Measurements from ENCODE around the gene TBC1D8.

Gene TBC1D8

DNA sequence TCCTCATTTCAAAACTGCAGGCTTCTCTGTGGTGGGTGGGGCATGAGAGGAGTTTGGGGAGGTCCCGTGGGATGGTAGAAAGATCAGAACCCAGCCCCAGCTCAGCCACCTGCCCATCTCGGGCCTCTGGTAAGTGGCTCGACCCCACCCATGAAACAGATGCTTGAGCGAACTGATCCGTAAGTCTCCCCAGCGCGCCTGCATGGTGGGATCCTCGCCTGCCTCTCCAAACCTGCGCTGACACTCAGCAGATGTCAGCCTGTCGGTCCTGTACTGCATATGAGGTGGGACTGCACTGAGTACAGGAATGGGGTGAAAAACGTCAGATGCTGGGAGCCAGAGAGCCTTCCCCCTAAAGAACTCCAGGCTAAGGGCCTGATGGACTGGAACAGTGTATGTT is 165.0 kb downstream of the TBC1D8 start:
- DNase-seq (ENCODE audit: insufficient read length), result no peak
- no peak for TF ChIP-seq POLR2A (IDR thresholded peaks at IDR 0.05; ENCODE audit: low read depth, low read length)
- no peak for FAIRE-seq

DNA sequence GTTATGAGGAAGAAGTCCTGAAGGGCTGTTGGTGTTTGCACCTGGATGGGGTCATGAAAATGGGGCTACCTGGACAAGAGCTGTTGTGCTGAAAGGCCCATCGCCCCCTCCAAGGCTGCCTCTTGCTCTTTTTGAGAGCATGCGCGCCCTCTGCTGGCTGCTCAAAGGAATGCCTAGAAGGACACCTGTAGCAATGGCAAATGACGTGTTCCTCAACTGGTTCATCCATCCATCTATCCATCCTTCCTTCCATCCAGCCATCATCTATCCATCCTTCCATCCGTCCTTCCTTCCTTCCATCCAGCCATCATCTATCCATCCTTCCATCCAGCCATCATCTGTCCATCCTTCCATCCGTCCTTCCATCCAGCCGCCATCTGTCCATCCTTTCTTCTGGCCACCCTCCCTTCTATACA is 166.3 kb downstream of the TBC1D8 start:
- no peak for TF ChIP-seq POLR2AphosphoS5 (IDR thresholded peaks at IDR 0.05; ENCODE audit: low read depth, low read length)
- no peak for TF ChIP-seq TAF1 (IDR thresholded peaks at IDR 0.05; ENCODE audit: borderline replicate concordance, low read depth, low read length)
- no peak for TF ChIP-seq POLR2A (IDR thresholded peaks at IDR 0.05; ENCODE audit: low read depth, low read length)
- DNase-seq (ENCODE audit: insufficient read length), result peak; percentile 53
- FAIRE-seq, result peak; percentile 91

DNA sequence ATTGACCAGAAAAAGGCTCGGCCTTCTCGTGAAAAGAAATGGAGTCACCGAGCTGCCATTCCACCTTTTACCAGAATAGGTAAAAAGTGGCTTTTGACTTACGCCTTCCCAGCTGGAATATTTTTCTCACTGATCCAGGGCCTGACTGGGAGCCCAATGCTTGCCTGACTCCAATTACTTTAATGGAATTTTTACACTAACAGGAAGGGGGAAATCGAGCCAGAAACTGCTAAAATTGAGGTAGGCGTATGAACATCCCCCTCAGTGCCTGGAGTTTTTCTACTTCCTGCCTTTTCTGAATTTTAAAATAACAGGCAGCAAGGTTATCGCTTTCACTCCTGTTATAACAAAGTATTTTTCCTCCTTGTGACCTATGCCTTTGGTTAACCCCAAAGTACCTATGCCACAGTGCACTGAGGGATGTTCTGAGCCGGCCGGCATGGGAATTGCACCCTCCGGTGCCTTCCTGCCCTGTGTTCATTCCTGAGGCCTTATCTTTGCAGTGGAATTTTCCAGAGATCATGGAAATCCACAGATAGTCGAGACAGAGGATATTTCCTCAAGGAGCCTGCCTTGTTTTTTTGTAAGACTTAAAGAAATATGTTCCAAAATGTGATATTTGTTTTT is 167.4 kb downstream of the TBC1D8 start:
- FAIRE-seq (no peak), DNase-seq (ENCODE audit: insufficient read length) (no peak)
- TF ChIP-seq POLR2AphosphoS5 (IDR thresholded peaks at IDR 0.05; ENCODE audit: low read depth, low read length) (no peak), TAF1 (IDR thresholded peaks at IDR 0.05; ENCODE audit: borderline replicate concordance, low read depth, low read length) (no peak), POLR2A (IDR thresholded peaks at IDR 0.05; ENCODE audit: low read depth, low read length) (no peak)

DNA sequence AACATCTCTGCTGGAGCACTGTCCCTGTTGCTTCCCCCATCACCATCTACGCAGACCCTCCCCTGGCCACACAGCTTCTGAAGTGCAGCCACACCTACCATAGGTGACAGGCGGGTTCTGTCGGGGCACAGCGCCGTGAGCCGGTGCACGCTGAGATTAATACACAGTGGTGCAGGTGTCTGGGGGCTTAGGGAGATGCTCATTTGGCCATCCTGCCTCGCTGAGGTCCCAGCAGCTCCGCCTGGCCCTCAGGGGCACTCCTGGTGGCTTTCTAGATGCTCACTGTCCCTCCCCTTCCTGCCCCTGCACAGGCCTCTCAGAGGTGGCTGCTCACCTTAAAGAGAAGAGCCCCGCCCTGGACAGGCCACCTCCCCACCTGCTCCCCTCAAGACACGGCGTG is 168.0 kb downstream of the TBC1D8 start:
- FAIRE-seq, result no peak
- TF ChIP-seq TAF1 (IDR thresholded peaks at IDR 0.05; ENCODE audit: borderline replicate concordance, low read depth, low read length) (no peak), POLR2A (IDR thresholded peaks at IDR 0.05; ENCODE audit: low read depth, low read length) (no peak), POLR2AphosphoS5 (IDR thresholded peaks at IDR 0.05; ENCODE audit: low read depth, low read length) (no peak)
- DNase-seq (ENCODE audit: insufficient read length), result no peak

DNA sequence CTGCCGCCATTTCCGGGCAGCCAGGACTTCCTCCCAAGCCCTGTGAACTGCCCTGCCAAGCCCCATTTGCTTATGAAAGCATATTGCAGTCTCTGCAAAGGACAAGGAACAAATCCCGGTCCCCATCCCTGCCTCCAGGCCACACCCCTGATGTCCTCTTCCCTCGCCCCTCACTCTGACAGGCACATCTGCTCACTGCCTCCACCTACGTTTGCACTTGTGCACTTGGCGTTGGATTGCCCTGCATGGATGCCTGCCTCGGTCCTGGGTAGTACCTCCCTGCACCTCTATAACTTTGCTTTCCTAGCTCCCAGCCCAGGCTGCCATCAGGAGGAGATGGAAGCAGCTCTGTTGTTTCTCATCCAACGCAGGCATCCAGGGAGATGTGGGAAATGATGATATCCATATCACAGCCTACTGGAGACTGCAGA is 168.7 kb downstream of the TBC1D8 start:
- FAIRE-seq (no peak), DNase-seq (ENCODE audit: insufficient read length) (no peak)
- TF ChIP-seq TAF1 (IDR thresholded peaks at IDR 0.05; ENCODE audit: borderline replicate concordance, low read depth, low read length), result no peak
- TF ChIP-seq POLR2AphosphoS5 (IDR thresholded peaks at IDR 0.05; ENCODE audit: low read depth, low read length), result no peak
- no peak for TF ChIP-seq POLR2A (IDR thresholded peaks at IDR 0.05; ENCODE audit: low read depth, low read length)

DNA sequence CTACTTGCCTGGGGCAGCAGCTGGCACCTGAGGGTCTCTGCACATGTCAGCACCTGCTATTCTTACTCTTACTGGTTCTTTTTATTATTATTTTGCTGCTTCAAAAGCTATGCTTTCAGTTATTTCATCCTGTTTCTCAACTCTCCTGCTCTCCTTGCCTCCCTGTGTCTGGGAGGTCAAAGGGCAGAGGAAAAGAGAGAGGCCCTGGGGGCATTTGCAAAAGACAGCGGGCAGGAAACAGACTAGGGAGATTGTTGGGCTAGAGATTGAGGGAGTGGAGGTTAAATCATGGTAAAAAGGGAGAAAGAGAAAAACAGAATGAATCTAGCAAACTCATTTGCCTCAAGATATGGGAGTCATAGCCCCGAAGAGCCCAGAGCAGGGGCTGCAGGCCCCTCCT is 170.2 kb downstream of the TBC1D8 start:
- TF ChIP-seq TAF1 (IDR thresholded peaks at IDR 0.05; ENCODE audit: borderline replicate concordance, low read depth, low read length) (no peak), POLR2A (IDR thresholded peaks at IDR 0.05; ENCODE audit: low read depth, low read length) (no peak), POLR2AphosphoS5 (IDR thresholded peaks at IDR 0.05; ENCODE audit: low read depth, low read length) (no peak)
- DNase-seq (ENCODE audit: insufficient read length), result no peak
- no peak for FAIRE-seq

DNA sequence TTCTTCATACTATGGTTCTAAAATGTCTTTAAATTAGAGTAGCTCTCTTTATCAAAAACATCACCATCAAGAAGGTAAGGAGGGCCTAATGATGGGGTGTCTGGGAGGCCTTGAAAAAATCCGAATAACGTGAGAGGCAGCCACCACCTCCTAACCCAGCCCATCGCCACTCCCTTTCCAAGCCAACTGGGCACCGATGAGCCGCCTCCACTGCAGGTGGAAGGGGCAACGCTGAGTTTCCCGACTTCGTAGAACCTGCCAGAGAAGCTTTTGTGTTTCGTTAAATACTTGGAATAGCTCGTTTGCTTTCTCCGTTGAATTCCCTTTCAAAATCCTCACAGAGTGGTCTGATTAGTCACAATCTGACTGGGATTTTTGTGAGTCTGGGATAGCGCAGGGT is 171.1 kb downstream of the TBC1D8 start:
- no peak for TF ChIP-seq POLR2A (IDR thresholded peaks at IDR 0.05; ENCODE audit: low read depth, low read length)
- no peak for TF ChIP-seq POLR2AphosphoS5 (IDR thresholded peaks at IDR 0.05; ENCODE audit: low read depth, low read length)
- no peak for TF ChIP-seq TAF1 (IDR thresholded peaks at IDR 0.05; ENCODE audit: borderline replicate concordance, low read depth, low read length)
- DNase-seq (ENCODE audit: insufficient read length), result no peak
- FAIRE-seq, result no peak

DNA sequence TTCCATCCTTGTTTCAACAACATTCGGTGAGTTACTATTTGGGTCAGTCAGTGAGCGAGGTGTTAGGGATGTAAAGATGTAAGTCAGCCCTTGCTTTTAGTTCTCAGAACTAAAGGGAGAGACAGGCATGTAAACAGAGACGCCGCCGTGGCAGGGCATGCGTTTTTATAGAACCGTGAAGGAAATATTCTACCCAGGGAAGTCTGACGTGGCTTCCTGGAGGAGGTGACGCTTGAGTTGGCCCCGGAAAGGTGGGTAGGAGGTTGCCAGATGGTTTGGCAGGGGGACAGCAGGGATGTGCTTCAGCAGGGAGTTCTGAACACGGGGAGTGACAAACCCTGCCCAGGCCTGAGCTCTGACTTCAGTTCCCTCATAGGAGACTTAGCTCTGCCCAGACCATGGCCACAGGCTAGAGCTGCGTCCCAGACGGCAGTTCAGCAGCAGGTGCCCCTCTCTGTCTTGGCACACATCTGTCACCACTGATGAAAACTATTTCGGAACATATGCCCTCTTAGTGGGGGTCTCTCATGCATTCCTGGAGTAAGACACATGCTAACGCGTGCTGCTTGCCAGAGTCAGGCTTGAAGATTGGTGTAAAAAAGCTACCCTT is 172.5 kb downstream of the TBC1D8 start:
- TF ChIP-seq POLR2A (IDR thresholded peaks at IDR 0.05; ENCODE audit: low read depth, low read length), result no peak
- no peak for TF ChIP-seq TAF1 (IDR thresholded peaks at IDR 0.05; ENCODE audit: borderline replicate concordance, low read depth, low read length)
- TF ChIP-seq POLR2AphosphoS5 (IDR thresholded peaks at IDR 0.05; ENCODE audit: low read depth, low read length), result no peak
- DNase-seq (ENCODE audit: insufficient read length) (no peak), FAIRE-seq (no peak)

DNA sequence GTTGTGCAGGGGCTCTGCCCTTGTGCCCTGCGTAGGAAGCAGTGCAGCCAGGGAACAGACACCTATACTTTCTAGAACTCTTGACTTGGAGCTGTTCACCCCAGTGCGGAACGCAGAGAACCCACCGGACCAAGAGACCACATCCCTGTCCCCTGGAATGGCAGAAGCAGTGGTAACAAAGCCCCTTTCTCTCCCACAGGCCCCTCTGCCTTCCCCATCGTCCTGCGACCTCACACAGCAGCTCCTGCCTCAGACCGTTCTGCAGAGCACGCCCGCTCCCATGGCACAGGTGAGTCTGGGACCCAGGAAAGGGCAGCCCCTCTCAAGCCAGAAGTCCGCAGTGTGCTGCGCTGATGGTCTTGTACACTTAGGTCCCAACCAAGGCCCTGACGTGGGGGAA is 173.7 kb downstream of the TBC1D8 start:
- no peak for FAIRE-seq
- TF ChIP-seq TAF1 (IDR thresholded peaks at IDR 0.05; ENCODE audit: borderline replicate concordance, low read depth, low read length) (no peak), POLR2AphosphoS5 (IDR thresholded peaks at IDR 0.05; ENCODE audit: low read depth, low read length) (no peak), POLR2A (IDR thresholded peaks at IDR 0.05; ENCODE audit: low read depth, low read length) (no peak)
- no peak for DNase-seq (ENCODE audit: insufficient read length)

DNA sequence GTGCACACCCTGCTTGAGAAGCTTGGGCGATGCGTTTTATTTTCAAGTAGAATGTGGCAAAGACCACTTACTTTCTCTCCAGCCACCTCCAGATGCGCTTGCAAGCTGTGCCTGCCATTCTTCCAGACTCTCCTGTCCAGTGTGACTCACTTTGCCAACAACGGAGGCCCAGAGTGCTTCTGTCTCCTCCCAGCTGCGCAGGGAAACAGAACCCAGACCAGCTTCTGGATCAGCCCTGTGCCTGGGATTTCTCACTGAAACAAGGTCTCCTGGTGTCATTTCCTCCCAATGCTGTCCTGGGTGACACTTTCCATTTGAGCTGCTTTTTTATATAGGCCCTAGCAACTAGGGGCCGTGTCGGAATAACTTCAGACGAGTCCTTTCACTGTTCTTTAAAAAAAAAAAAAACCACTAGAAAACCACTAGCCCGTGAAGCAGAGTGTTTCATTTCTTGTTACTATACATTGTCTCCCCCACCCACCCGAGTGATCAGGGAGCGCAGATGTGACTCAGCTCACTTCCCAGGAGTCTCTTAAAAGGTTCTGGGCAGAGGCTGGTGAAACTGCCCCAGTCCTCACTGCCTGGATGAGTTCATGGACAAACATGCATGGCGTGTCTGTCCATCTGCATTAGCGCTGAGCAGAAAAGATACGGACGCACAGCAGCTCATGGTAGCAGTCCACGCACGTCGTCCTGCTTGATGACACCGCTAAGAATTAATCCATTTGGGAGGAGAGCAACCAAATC is 174.4 kb downstream of the TBC1D8 start:
- TF ChIP-seq POLR2AphosphoS5 (IDR thresholded peaks at IDR 0.05; ENCODE audit: low read depth, low read length) (no peak), POLR2A (IDR thresholded peaks at IDR 0.05; ENCODE audit: low read depth, low read length) (no peak), TAF1 (IDR thresholded peaks at IDR 0.05; ENCODE audit: borderline replicate concordance, low read depth, low read length) (no peak)
- DNase-seq (ENCODE audit: insufficient read length) (peak; percentile 55), FAIRE-seq (peak; percentile 92)

DNA sequence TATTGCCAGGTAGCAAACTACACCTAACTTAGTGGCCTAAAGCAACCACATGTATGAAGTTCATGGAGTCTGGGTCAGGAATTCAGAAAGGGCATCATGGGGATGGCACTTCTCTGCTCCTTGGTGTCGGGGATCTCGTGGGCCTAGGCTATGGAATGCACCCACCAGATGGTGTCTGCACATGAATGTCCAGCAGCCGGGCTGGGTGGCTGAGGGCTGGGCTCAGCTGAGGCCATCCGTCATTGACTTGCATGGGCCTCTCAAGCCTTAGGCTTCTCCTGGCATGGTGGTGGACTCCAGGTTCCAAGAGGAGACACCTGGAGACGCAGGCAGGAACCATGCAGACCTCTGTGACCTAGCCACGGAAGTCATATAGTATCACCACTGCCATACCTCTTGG is 175.1 kb downstream of the TBC1D8 start:
- FAIRE-seq (no peak), DNase-seq (ENCODE audit: insufficient read length) (no peak)
- no peak for TF ChIP-seq TAF1 (IDR thresholded peaks at IDR 0.05; ENCODE audit: borderline replicate concordance, low read depth, low read length)
- no peak for TF ChIP-seq POLR2A (IDR thresholded peaks at IDR 0.05; ENCODE audit: low read depth, low read length)
- no peak for TF ChIP-seq POLR2AphosphoS5 (IDR thresholded peaks at IDR 0.05; ENCODE audit: low read depth, low read length)

DNA sequence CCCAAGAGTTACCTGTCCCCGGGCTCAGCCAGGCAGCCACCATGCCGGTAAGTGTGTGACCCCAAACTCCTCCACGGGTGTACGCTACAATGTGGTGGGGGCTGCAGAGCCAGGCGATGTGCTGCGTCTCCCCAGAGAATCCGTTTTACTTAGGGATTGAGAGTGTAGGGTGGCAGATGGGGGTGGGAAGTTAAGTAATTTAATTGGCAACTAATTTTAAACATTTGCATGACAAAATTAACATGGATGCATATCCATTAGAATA is 175.7 kb downstream of the TBC1D8 start:
- no peak for FAIRE-seq
- DNase-seq (ENCODE audit: insufficient read length), result no peak
- TF ChIP-seq POLR2AphosphoS5 (IDR thresholded peaks at IDR 0.05; ENCODE audit: low read depth, low read length), result no peak
- TF ChIP-seq TAF1 (IDR thresholded peaks at IDR 0.05; ENCODE audit: borderline replicate concordance, low read depth, low read length), result no peak
- no peak for TF ChIP-seq POLR2A (IDR thresholded peaks at IDR 0.05; ENCODE audit: low read depth, low read length)
